BJ (cell line): Measurements from ENCODE around the gene ABCC8. TPM values are rescaled to one million over a fixed set of nuclear protein-coding genes. Genes with fewer than 3 reads are reported as not detected.

ENCODE experiments used
- CTCF ChIA-PET: fragments of 350-600 bp; formaldehyde crosslinking; extraction: SDS; loops from one replicate; lab custom pipeline; 2021; ENCODE audit warnings: antibody characterized with exemption, inconsistent platforms; lab: Yijun Ruan, JAX
- POLR2A ChIA-PET: fragments of 300-600 bp; sonication (Branson Sonifier 250); formaldehyde crosslinking; extraction: SDS; loops from one replicate; lab custom pipeline; 2021; ENCODE audit warnings: antibody characterized with exemption; lab: Charles Lee
- DNase-seq: peaks from one replicate; pipeline ENCODE4 v3.0.0-alpha.2; 2011; ENCODE audit warnings: low read depth
- H3K27me3 ChIP-seq: 2 replicates; pipeline ENCODE4 v1.6.0; 2011; ENCODE audit warnings: low read length; ENCODE audit not compliant: control insufficient read depth, insufficient read depth
- H3K36me3 ChIP-seq: 2 replicates; pipeline ENCODE4 v1.5.1; 2011; ENCODE audit warnings: low read length; ENCODE audit not compliant: control insufficient read depth, insufficient read depth
- H3K4me3 ChIP-seq: 2 replicates; pipeline ENCODE4 v1.5.1; 2011; ENCODE audit warnings: low read depth, mild to moderate bottlenecking, control low read depth, low read length
- polyA plus RNA-seq: library from polyadenylated mRNA; depleted of rRNA; stranded (reverse); fragments of >200 nt; gene quantifications from 2 replicates; pipeline ENCODE4 v1.2.3, GENCODE V29; 2011
- TF ChIP-seq, protein P1 (sequence below): IDR thresholded peaks from 2 replicates; pipeline ENCODE4 v1.5.1; 2011; ENCODE audit warnings: low read depth, mild to moderate bottlenecking, control low read depth, inconsistent platforms, low read length, moderate library complexity; ENCODE audit not compliant: insufficient read depth

Gene ABCC8
- polyA plus RNA-seq, 1 experiment: not detected

DNA sequence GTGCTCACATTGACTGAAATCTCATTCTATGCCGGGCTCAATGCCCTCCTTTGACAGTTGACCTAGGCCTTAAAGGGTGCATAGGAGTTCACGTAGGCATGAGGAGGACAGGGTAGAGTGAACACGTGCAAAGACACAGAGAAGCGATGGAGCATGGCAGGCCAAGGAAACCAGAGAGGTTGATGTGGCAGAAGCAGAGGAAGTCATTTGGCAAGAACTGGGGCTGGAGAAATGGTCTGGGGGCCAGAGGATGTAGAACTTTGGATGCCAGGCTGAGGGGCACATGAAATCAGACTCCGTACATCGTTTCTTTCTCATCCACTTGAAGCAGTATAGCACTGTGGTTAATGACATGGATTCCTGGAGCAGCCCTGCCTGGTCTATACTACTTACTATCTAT lies 13.6 kb upstream of the ABCC8 start:
- Histone ChIP-seq H3K36me3 (no peaks in the 10 kb centered on the region), H3K27me3 (peaks cover 4% of the 10 kb centered on the region; the same call in 1 of the 2 replicates), H3K4me3 (no peak overlapping the region)
- TF ChIP-seq, protein P1, sequence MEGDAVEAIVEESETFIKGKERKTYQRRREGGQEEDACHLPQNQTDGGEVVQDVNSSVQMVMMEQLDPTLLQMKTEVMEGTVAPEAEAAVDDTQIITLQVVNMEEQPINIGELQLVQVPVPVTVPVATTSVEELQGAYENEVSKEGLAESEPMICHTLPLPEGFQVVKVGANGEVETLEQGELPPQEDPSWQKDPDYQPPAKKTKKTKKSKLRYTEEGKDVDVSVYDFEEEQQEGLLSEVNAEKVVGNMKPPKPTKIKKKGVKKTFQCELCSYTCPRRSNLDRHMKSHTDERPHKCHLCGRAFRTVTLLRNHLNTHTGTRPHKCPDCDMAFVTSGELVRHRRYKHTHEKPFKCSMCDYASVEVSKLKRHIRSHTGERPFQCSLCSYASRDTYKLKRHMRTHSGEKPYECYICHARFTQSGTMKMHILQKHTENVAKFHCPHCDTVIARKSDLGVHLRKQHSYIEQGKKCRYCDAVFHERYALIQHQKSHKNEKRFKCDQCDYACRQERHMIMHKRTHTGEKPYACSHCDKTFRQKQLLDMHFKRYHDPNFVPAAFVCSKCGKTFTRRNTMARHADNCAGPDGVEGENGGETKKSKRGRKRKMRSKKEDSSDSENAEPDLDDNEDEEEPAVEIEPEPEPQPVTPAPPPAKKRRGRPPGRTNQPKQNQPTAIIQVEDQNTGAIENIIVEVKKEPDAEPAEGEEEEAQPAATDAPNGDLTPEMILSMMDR: no peak
- ChIA-PET CTCF (no interaction called here), POLR2A (no interaction called here)
- DNase-seq: no peak

- ChIA-PET POLR2A (no interaction called here), CTCF (interaction anchor here (0.8 kb wide), 1 partner anchor 106 kb away, joined by 3 read pairs; no protein-coding TSS in a partner anchor)
- TF ChIP-seq, protein P1: no peak
- Histone ChIP-seq H3K4me3 (no peak overlapping the region), H3K36me3 (no peaks in the 10 kb centered on the region), H3K27me3 (0 out of 2 replicates have a peak, but pooled peaks cover 2% of the 10 kb centered on the region)
- DNase-seq: no peak
Observed at GRCh38 chr11:17489751-17490150, 13.1 kb upstream of the ABCC8 start.

DNA sequence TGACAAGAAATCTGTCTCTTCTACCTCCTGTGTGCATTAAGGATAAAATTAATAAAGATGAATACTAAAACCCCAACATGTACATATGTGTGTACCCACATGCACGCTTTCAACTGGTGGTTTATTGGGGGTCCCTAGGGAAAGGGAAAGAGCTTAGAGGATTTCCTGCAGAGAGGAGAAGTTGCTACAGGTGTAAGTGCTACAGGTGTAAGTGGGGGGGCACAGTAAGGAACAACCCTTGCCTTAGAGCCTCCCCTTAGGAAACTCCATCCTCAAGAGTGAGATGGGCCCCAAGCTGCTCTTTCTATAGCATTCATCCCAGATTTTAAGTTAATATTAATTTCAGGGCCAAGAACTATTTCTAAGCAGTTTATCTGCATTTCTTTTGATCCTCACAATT lies 11.9 kb upstream of the ABCC8 start:
- ChIA-PET CTCF (interaction anchor here (0.6 kb wide), 1 partner anchor 105 kb away, joined by 3 read pairs; no protein-coding TSS in a partner anchor), POLR2A (no interaction called here)
- 0 out of 2 replicates have a peak, but pooled peaks cover 2% of the 10 kb centered on the region for H3K27me3 ChIP-seq
- H3K36me3 ChIP-seq: no peaks in the 10 kb centered on the region
- TF ChIP-seq, protein P1: no peak
- no peak overlapping the region for H3K4me3 ChIP-seq
- DNase-seq: no peak

GRCh38 chr11:17486646-17487045 lies 10.0 kb upstream of the ABCC8 start:
- CTCF ChIA-PET: interaction anchor here (1.0 to 1.3 kb wide), 2 partner anchors 17 to 102 kb away, joined by 4 to 6 read pairs; no protein-coding TSS in a partner anchor

GRCh38 chr11:17483505-17483904 lies 6.9 kb upstream of the ABCC8 start:
- DNase-seq: no peak
- no peak overlapping the region for H3K4me3 ChIP-seq
- peaks cover 4% of the 10 kb centered on the region; the same call in 1 of the 2 replicates for H3K27me3 ChIP-seq
- TF ChIP-seq, protein P1: no peak
- ChIA-PET CTCF (no interaction called here), POLR2A (no interaction called here)
- H3K36me3 ChIP-seq: no peaks in the 10 kb centered on the region

More at GRCh38 chr11:17486646-17487045, 10.0 kb upstream of the ABCC8 start:
- Histone ChIP-seq H3K4me3 (no peak overlapping the region), H3K36me3 (no peaks in the 10 kb centered on the region), H3K27me3 (0 out of 2 replicates have a peak, but pooled peaks cover 2% of the 10 kb centered on the region)
- TF ChIP-seq, protein P1: no peak
- POLR2A ChIA-PET: no interaction called here
- DNase-seq: no peak
